HG03432 (cell line): ENCODE data around the gene ATXN7L3.

Experiments used
- ATAC-seq: cut with Tn5 transposase; IDR thresholded peaks from one replicate; pipeline ENCODE4 v1.9.1; 2021; ENCODE audit warnings: mild to moderate bottlenecking, moderate library complexity; ENCODE audit not compliant: unreplicated experiment

The ATXN7L3 gene

GRCh38 chr17:44203731-44204440, 4.2 kb upstream of the ATXN7L3 start:
- no peak for ATAC-seq

- no peak for ATAC-seq
Measured at GRCh38 chr17:44202756-44203155, 3.1 kb upstream of the ATXN7L3 start.

GRCh38 chr17:44200478-44201155, 933 bp upstream of the ATXN7L3 start:
- no peak for ATAC-seq

GRCh38 chr17:44198721-44199552, 747 bp downstream of the ATXN7L3 start:
- ATAC-seq: peak; percentile 33

GRCh38 chr17:44197980-44198720, 1.5 kb downstream of the ATXN7L3 start:
- ATAC-seq: no peak

- no peak for ATAC-seq
Measured at GRCh38 chr17:44197107-44197506, 2.6 kb downstream of the ATXN7L3 start.

- ATAC-seq: no peak
Measured at GRCh38 chr17:44193326-44194084, 6.2 kb downstream of the ATXN7L3 start.

- ATAC-seq: no peak
Measured at GRCh38 chr17:44192750-44193149, 6.9 kb downstream of the ATXN7L3 start.

- no peak for ATAC-seq
Measured at GRCh38 chr17:44191941-44192496, 7.7 kb downstream of the ATXN7L3 start.

- no peak for ATAC-seq
Measured at GRCh38 chr17:44191369-44191768, 8.3 kb downstream of the ATXN7L3 start.

- ATAC-seq: no peak
Measured at GRCh38 chr17:44190481-44190880, 9.2 kb downstream of the ATXN7L3 start.

- ATAC-seq: no peak
Measured at GRCh38 chr17:44188576-44189403, 10.9 kb downstream of the ATXN7L3 start.

GRCh38 chr17:44187131-44187899, 12.4 kb downstream of the ATXN7L3 start:
- peak; percentile 46 for ATAC-seq

- peak; percentile 87 for ATAC-seq
Measured at GRCh38 chr17:44186307-44187130, 13.2 kb downstream of the ATXN7L3 start, which contains the start of gene TMUB2. Gene TMUB2 (plus strand): TSS chr17:44186972. CDS start chr17:44187709, 737 bp downstream.

- no peak for ATAC-seq
Measured at GRCh38 chr17:44184212-44184810, 15.4 kb downstream of the ATXN7L3 start.

- ATAC-seq: no peak
Measured at GRCh38 chr17:44183024-44183423, 16.7 kb downstream of the ATXN7L3 start.

- ATAC-seq: no peak
Measured at GRCh38 chr17:44178133-44178532, 21.6 kb downstream of the ATXN7L3 start.
